ENCODE data around the gene POLR1B. TPM values are rescaled to one million over a fixed set of nuclear protein-coding genes. Genes with fewer than 3 reads are reported as not detected.
"Not testable (repeated sequence)": the region's sequence is repeated elsewhere in the genome, so short reads cannot be mapped to it uniquely, and the experiment has no call there.

The POLR1B gene
- total and polyA plus RNA-seq, 2 experiments from 2014 or later = 9.8 to 16.5 TPM

- DNase-seq = no peak
- WGBS, 2 experiments (ENCODE audit: low coverage in 1 of 2, low lambda C conversion rate in 2 of 2, missing lambda C conversion rate in 2 of 2) = 89 to 91% methylated on average over 8 of the region's 8 CpGs
- Histone ChIP-seq H3K4me1 (ENCODE audit: insufficient read depth) (no peaks in the 10 kb centered on the region), H3K9me2 (ENCODE audit: insufficient read depth) (no peaks in the 10 kb centered on the region), H3K4me2 (ENCODE audit: unreplicated experiment) (no peak overlapping the region), H3K9me3 (ENCODE audit: low read depth) (no peaks in the 10 kb centered on the region), H3K9ac (no peak overlapping the region), H3F3A (ENCODE audit: insufficient read depth) (no peaks in the 10 kb centered on the region), H3K36me3 (ENCODE audit: low read depth) (no peaks in the 10 kb centered on the region), H3K79me2 (ENCODE audit: insufficient read depth) (no peaks in the 10 kb centered on the region), H3K27me3 (replicated peaks; ENCODE audit: insufficient read depth) (no peaks in the 10 kb centered on the region), H3K4me3 (no peak overlapping the region), H3K27ac (no peak overlapping the region), H4K20me1 (ENCODE audit: insufficient read depth) (no peaks in the 10 kb centered on the region), H2AFZ (no peak overlapping the region)
- in situ Hi-C loops (cut with MboI) = loop anchor here (25.0 kb wide), 1 partner anchor 322 kb away; no protein-coding TSS in a partner anchor
- TF ChIP-seq EZH2 (IDR thresholded peaks at IDR 0.05; ENCODE audit: insufficient read depth, poor library complexity, severe bottlenecking) (no peak), EZH2phosphoT487 (IDR thresholded peaks at IDR 0.05; ENCODE audit: insufficient read depth, low read depth) (no peak)
Observed at GRCh38 chr2:112615051-112615450, 72.8 kb downstream of the POLR1B start.

- H3K4me3 ChIP-seq; H3K9me3 ChIP-seq (ENCODE audit: low read depth); H3K9ac ChIP-seq; H3K27me3 ChIP-seq (replicated peaks; ENCODE audit: insufficient read depth); H3K4me2 ChIP-seq (ENCODE audit: unreplicated experiment); H3F3A ChIP-seq (ENCODE audit: insufficient read depth); H3K27ac ChIP-seq; H4K20me1 ChIP-seq (ENCODE audit: insufficient read depth); DNase-seq; H3K36me3 ChIP-seq (ENCODE audit: low read depth); H3K9me2 ChIP-seq (ENCODE audit: insufficient read depth); H2AFZ ChIP-seq; H3K4me1 ChIP-seq (ENCODE audit: insufficient read depth); H3K79me2 ChIP-seq (ENCODE audit: insufficient read depth): not testable (repeated sequence)
- 50 to 69% methylated on average over 2 of the region's 2 CpGs for WGBS, 2 experiments (ENCODE audit: low coverage in 1 of 2, low lambda C conversion rate in 2 of 2, missing lambda C conversion rate in 2 of 2)
- in situ Hi-C loops (cut with MboI) = loop anchor here (25.0 kb wide), 1 partner anchor 322 kb away; no protein-coding TSS in a partner anchor
Observed at GRCh38 chr2:112615798-112616197, 73.5 kb downstream of the POLR1B start.

- Histone ChIP-seq H3K4me1 (ENCODE audit: insufficient read depth) (peaks cover 20% of the 10 kb centered on the region), H3K27ac (no peak overlapping the region), H3F3A (ENCODE audit: insufficient read depth) (peaks cover 27% of the 10 kb centered on the region), H4K20me1 (ENCODE audit: insufficient read depth) (no peaks in the 10 kb centered on the region), H3K4me3 (no peak overlapping the region), H3K4me2 (ENCODE audit: unreplicated experiment) (no peak overlapping the region), H3K79me2 (ENCODE audit: insufficient read depth) (no peaks in the 10 kb centered on the region), H2AFZ (no peak overlapping the region), H3K36me3 (ENCODE audit: low read depth) (no peaks in the 10 kb centered on the region), H3K27me3 (replicated peaks; ENCODE audit: insufficient read depth) (no peaks in the 10 kb centered on the region), H3K9ac (no peak overlapping the region), H3K9me2 (ENCODE audit: insufficient read depth) (no peaks in the 10 kb centered on the region), H3K9me3 (ENCODE audit: low read depth) (no peaks in the 10 kb centered on the region)
- no peak for DNase-seq
- in situ Hi-C loops (cut with MboI) = loop anchor here (25.0 kb wide), 1 partner anchor 319 kb away; no protein-coding TSS in a partner anchor
- 40 to 63% methylated on average over 2 to 6 of the region's 6 CpGs for WGBS, 2 experiments (ENCODE audit: low coverage in 1 of 2, low lambda C conversion rate in 2 of 2, missing lambda C conversion rate in 2 of 2)
- TF ChIP-seq EZH2 (IDR thresholded peaks at IDR 0.05; ENCODE audit: insufficient read depth, poor library complexity, severe bottlenecking) (no peak), EZH2phosphoT487 (IDR thresholded peaks at IDR 0.05; ENCODE audit: insufficient read depth, low read depth) (no peak)
Observed at GRCh38 chr2:112618383-112618782, 76.1 kb downstream of the POLR1B start.

- peak overlapping the region; percentile 49 for H3K4me3 ChIP-seq
- H3K36me3 ChIP-seq (ENCODE audit: low read depth) = no peaks in the 10 kb centered on the region
- 45 to 56% methylated on average over 22 of the region's 22 CpGs for WGBS, 2 experiments (ENCODE audit: low coverage in 1 of 2, low lambda C conversion rate in 2 of 2, missing lambda C conversion rate in 2 of 2)
- no peaks in the 10 kb centered on the region for H3K9me2 ChIP-seq (ENCODE audit: insufficient read depth)
- H3K4me2 ChIP-seq (ENCODE audit: unreplicated experiment) = peak overlapping the region; percentile 51
- in situ Hi-C loops (cut with MboI) = loop anchor here (25.0 kb wide), 1 partner anchor 315 kb away; no protein-coding TSS in a partner anchor
- peak overlapping the region; percentile 84 for H3K27ac ChIP-seq
- no peaks in the 10 kb centered on the region for H3K9me3 ChIP-seq (ENCODE audit: low read depth)
- H4K20me1 ChIP-seq (ENCODE audit: insufficient read depth) = no peaks in the 10 kb centered on the region
- peak overlapping the region; percentile 49 for H3K9ac ChIP-seq
- H3F3A ChIP-seq (ENCODE audit: insufficient read depth) = peaks cover 60% of the 10 kb centered on the region
- H3K4me1 ChIP-seq (ENCODE audit: insufficient read depth) = peaks cover 53% of the 10 kb centered on the region
- H2AFZ ChIP-seq = no peak overlapping the region
- TF ChIP-seq EZH2 (IDR thresholded peaks at IDR 0.05; ENCODE audit: insufficient read depth, poor library complexity, severe bottlenecking) (no peak), EZH2phosphoT487 (IDR thresholded peaks at IDR 0.05; ENCODE audit: insufficient read depth, low read depth) (no peak)
- DNase-seq = peak; percentile 87
- peaks cover 6% of the 10 kb centered on the region; the same call in 1 of the 2 replicates for H3K79me2 ChIP-seq (ENCODE audit: insufficient read depth)
- H3K27me3 ChIP-seq (replicated peaks; ENCODE audit: insufficient read depth) = no peaks in the 10 kb centered on the region
Observed at GRCh38 chr2:112621790-112622527, 79.7 kb downstream of the POLR1B start.

All from GM23248 (cell line).